Embryonic facial prominence (tissue), 1 donor: ENCODE data around the gene PTGER3.

ENCODE experiments used
- DNase-seq: peaks from one replicate; pipeline ENCODE4 v3.0.0-alpha.2; 2016; ENCODE audit errors: extremely low spot score

The PTGER3 gene

GRCh38 chr1:71049951-71050598 is 2.5 kb upstream of the PTGER3 start:
- DNase-seq, result peak; percentile 27

GRCh38 chr1:71046891-71047634 is 553 bp downstream of the PTGER3 start:
- DNase-seq, result no peak

DNA sequence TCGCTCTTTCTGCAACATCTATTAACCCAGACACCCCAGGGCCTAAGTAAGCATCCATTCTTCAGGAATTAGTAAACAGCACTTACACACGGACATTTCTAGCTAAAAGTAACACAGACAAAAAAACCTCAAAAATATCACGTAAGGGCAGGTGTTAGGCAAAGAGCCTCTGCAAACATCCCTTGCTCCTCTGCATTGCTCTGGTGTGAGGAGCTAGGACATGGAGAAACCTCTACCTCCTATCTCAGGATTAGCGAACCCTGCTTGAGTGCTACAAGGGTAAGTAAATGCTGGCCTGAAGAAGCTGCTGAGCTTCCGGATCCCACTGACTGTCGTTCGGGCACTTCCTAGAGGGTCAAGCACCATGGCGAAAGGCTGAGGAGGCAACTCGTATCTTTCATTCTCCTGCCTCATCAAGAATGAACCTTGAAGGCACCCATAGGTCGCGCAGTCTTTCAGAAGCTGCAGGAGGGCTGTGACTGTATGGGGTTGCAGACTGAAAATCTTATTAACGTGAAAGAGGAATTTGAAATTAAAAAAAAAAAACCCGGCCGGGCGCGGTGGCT is 2.1 kb downstream of the PTGER3 start:
- DNase-seq, result no peak

DNA sequence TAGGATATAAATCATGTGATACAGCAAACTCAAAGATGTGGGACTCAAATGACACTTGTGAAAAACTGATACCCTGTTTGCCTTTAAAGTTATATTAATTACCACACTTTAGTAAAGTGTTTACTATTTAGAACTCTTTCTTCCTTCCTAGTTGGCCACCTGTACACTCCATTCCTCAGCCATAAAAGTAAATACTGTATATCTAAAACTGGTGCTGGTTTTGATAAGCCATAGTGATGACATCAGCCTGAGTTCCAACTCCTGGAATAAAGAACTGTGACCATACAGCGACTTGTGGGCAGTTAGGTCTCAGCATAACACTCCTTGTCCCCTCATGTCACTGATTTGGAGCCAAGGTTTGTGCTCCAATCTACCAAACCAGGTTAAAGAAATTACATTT is 2.8 kb downstream of the PTGER3 start:
- no peak for DNase-seq

GRCh38 chr1:71043065-71043464 is 4.6 kb downstream of the PTGER3 start:
- DNase-seq, result no peak

DNA sequence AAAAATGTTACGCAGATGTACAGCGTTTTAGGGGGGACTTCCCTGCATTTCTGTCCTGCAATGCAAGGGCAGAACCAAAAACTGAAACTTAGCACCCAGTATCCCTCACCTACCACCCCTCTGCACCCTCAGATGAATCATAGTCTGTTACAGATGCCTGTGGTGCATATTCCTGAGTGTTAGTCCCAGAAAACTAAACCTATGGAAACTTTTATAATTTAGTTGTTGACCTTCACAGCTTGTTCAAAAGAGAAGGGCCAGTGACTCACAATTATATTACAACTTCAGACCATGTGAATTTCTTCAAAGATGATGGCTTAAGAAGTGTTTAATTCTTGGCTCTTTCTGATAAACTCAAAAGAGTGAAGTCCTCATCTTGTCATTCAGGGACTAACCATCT is 5.8 kb downstream of the PTGER3 start:
- DNase-seq, result no peak

DNA sequence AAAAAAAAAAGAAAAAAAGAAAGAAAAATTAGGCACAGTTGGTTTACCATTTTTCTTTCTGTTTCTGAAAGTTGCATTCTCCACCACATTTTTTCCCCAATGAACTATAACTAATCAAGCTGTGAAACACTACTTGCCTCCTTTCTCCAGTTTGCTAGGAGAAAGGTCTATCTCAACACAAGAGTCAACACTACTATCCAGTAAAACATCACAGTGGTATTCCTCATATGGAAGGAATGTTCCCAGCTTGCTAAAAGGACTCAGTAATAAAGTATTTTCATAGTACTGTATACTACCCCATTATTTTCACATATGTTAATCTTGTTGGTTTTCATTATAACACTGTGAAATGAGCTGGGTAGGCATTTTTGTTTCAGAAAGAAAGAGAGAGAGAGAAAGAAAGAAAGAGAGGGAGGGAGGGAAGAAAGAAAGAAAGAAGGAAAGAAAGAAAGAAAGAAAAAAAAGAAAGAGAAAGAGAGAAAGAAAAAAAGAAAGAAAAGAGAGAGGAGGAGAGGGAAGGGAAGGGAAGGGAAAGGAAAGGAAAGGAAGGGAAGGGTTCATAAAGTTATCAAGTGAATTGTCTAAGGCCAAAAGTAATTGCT is 7.9 kb downstream of the PTGER3 start:
- DNase-seq, result no peak

GRCh38 chr1:71038942-71039341 is 8.7 kb downstream of the PTGER3 start:
- no peak for DNase-seq

DNA sequence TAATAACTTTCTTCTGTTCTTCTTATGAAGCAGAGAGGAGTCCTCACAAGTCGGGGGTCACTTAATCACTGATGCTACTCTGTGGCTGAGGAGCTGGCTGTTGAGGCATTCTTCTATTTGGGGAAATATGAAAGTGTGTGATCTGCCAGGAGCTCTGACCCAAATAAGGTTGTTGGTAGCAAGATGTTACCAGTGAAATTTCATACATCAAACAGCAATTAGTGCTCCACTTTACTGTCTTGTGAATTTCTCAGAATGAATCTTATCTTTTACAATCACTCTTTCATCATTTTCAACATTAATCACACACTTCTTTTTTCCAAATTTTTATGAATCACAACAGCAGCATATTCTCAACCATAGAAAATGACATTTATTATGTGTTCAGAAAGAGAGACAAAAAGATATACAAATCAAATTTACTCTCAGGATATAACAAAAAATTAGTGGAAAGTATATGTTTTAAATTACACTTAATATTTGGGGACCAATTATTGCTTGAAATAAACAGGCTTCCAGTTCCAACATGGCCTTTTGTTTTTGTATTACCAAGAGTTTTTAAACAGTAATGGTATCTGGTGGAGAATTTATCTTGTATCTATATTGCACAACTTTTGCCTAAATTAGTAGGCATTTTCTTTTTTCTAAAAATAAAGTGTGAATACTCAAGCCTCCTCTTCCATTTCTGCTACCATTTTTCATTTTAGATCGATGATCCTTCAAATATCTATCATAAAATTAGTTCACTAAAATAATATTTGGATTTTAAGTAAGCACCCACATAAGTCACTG is 9.6 kb downstream of the PTGER3 start:
- DNase-seq, result no peak

DNA sequence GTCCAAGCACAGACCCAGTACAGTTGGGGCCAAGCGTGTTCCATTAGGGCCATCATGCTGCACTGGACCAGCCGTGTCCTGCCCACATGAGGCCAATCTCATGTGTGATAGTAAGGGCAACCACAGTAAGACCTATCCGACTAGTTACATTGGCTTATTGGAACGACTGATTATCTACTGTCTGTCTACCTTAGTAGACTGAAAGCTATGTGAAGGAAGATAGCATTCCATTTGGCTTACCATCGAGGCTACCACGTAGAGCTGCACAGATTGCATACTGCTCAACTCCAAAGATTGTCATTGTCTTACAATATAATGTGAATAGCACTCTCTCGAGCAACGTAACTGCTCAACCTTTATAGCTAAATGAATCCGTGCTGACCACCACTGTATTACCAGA is 10.6 kb downstream of the PTGER3 start:
- DNase-seq, result no peak

DNA sequence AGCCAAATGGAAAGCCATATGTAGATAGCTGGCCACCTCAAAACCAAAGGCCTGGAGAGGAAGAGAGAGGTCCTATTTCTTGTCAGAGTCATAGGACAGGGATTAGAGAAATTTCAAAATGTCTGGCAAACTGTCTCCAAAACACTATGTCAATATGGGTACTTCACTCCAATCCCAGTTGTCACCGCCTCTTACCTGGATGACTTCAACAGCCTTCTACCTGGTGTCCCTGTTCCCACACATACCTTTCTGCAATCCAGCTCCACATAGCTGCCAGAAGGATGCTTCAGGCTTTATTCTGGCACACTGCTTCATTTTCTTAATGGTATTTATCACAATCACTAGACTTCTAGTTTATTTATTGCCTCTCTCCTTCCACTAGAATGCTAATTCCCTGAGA is 14.5 kb downstream of the PTGER3 start:
- no peak for DNase-seq

- DNase-seq, result no peak
These were observed 16.2 kb downstream of the PTGER3 start for GRCh38 chr1:71031426-71031825.

DNA sequence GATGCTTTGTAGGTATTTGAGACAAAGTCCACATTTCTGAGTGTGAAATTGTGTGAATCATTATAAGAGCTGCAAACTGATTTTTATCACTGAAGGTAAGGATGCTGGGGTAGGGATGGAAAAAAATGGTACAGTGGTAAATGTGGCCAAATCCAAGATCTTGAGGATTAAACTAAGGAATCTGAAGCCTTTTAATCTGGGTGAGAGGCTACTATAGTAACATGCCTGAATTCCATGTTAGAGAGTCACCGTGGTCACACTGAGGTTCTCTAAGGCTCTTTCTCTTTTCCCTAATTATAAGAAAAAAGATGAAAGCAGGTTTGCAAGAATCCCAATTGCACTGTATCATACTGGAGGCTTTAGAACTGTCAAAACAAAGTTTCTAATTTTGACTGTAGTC is 17.6 kb downstream of the PTGER3 start:
- DNase-seq, result no peak

DNA sequence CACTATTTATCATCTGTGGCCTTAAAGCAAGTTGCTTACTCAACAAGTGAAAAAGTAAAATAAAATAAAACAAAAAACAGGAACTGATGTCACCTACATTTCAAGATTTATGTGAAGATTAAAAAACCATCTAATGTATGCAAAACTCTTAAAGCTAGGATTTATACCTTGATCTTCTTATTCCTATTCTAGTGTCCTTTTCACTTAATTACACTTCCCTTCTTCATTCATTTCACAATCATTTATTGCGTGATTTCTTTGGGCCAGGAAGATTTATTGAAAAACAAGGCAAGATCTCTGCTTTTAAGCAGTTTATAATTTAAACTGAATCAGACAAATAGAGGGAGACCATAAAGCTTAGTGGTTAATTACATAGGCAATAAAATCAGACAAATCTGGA is 18.6 kb downstream of the PTGER3 start:
- no peak for DNase-seq

GRCh38 chr1:71027991-71028390 is 19.6 kb downstream of the PTGER3 start:
- no peak for DNase-seq

- no peak for DNase-seq
These were observed 21.5 kb downstream of the PTGER3 start for GRCh38 chr1:71026093-71026492.

DNA sequence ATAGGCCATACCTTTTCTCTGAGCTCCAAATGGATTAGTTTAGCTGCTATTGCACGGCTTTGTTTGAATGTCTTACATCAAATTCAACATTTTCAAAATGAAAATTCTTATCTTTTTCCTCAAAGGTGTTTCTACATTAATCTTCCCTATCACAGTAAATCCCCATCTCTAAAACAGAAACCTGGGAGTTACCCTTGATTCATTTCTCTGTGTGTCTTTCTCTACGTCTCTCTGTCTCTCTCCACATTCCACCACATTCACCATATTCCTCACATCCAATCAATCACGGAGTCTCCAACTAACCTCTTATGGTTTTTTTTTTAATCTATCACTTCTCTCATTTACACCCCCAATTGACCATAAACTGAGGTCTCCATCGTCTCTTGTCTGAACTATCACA is 24.1 kb downstream of the PTGER3 start:
- no peak for DNase-seq

DNA sequence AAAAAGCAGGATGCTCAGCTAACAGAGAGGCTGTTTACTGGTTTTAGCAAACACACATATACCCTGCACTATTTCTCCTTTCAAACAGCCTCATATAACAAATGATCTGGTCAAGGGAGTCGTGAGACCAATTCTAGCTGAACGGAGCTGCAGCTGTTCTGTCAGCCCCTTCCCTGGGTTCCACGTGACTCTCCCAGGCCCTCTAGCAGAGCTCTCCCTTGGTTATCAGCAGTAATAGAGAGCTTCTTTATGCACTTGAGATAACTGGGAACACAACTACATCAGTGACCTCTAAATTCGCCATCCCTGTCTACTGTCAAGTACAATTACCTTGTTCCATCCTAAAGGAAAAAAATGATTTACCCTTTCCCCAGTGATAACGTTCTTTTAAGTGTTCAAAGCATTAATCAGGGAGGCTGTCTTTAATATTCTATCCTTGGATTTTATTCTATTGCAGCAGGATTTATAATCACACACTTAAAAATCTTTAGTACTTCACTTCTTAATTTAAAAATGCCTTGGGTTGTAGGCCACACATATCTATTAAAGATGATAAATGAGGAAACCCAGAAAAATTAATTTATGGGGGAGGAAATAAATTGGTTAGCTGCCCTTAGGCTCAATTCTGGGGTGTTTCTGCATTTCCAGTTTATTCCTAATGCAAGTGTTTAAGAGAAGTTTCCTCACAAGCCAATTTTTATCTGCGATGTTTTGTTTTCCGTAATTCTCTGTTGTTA is 28.2 kb downstream of the PTGER3 start:
- no peak for DNase-seq

DNA sequence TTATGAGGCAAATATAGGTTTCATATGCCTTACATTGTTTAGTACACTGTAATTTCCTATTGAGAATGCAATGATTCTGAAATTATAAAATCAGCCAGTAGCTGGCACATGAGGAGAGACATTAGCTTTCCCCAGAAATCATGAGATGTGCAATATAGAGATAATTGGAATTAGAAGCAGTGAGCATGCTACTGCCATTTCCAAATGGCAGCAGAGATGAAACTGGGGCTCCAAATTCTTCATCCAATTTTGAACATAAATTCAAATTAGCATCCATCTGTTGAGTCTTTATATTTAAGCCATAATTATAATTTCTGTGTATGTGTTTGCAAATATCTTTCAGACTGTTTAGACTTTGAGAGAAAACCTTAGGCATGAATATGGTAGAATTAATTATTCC is 28.8 kb downstream of the PTGER3 start:
- DNase-seq, result no peak

GRCh38 chr1:71015745-71016144 is 31.9 kb downstream of the PTGER3 start:
- no peak for DNase-seq

- DNase-seq, result no peak
These were observed 33.4 kb downstream of the PTGER3 start for GRCh38 chr1:71014178-71014579.
